Activated CD4-positive, alpha-beta T cell treated with anti-CD3 and anti-CD28 coated beads, Interleukin-2, amount 10 ng/mL, durations not matched to agents 24 days and 14 days (primary cell): Measurements from ENCODE around the gene GPATCH2. TPM values are rescaled to one million over a fixed set of nuclear protein-coding genes. Genes with fewer than 3 reads are reported as not detected.
"Not testable (repeated sequence)": the region's sequence is repeated elsewhere in the genome, so short reads cannot be mapped to it uniquely, and the experiment has no call there.

ENCODE experiments used
- DNase-seq: peaks from one replicate; pipeline ENCODE4 v3.0.0; 2022
- H3K27ac Mint-ChIP-seq: one replicate; pipeline ENCODE4 v1.8.0; 2022; ENCODE audit warnings: mild to moderate bottlenecking, mixed read lengths
- H3K27me3 Mint-ChIP-seq: one replicate; pipeline ENCODE4 v1.8.0; 2022; ENCODE audit warnings: mixed read lengths
- H3K36me3 Mint-ChIP-seq: one replicate; pipeline ENCODE4 v1.8.0; 2022; ENCODE audit warnings: low read depth, mild to moderate bottlenecking, mixed read lengths
- H3K4me1 Mint-ChIP-seq: one replicate; pipeline ENCODE4 v1.8.0; 2021; ENCODE audit warnings: mixed read lengths
- H3K4me3 Mint-ChIP-seq: one replicate; pipeline ENCODE4 v1.8.0; 2022; ENCODE audit warnings: mild to moderate bottlenecking, moderate library complexity, mixed read lengths
- H3K9me3 Mint-ChIP-seq: one replicate; pipeline ENCODE4 v1.8.0; 2021; ENCODE audit warnings: mixed read lengths
- intact Hi-C: fragments of 100-400 bp; cut with micrococcal nuclease; formaldehyde crosslinking; loops from one replicate; pipeline ENCODE4 v1.15.1; 2023
- total RNA-seq: library from RNA; stranded (reverse); gene quantifications from 2 replicates; pipeline ENCODE4 v1.2.3, GENCODE V29; 2022

GPATCH2 gene
- total RNA-seq, 1 donor from 2014 or later = 12.1 TPM

- no peak overlapping the region for H3K27ac Mint-ChIP-seq
- no peak for DNase-seq
- H3K4me3 Mint-ChIP-seq = no peak overlapping the region
- no peaks in the 10 kb centered on the region for H3K9me3 Mint-ChIP-seq
- H3K27me3 Mint-ChIP-seq = no peaks in the 10 kb centered on the region
- intact Hi-C loops = loop anchor here (5.0 kb wide), 1 partner anchor 316 kb away; no protein-coding TSS in a partner anchor
- H3K36me3 Mint-ChIP-seq = no peaks in the 10 kb centered on the region
- no peaks in the 10 kb centered on the region for H3K4me1 Mint-ChIP-seq
Observed at GRCh38 chr1:217431395-217431794, 199.5 kb downstream of the GPATCH2 start.

GRCh38 chr1:217425422-217425821 is 205.5 kb downstream of the GPATCH2 start:
- no peak overlapping the region for H3K4me3 Mint-ChIP-seq
- intact Hi-C loops = no loop called here
- H3K27ac Mint-ChIP-seq = no peak overlapping the region
- no peaks in the 10 kb centered on the region for H3K9me3 Mint-ChIP-seq
- no peaks in the 10 kb centered on the region for H3K4me1 Mint-ChIP-seq
- H3K27me3 Mint-ChIP-seq = peaks cover 1% of the 10 kb centered on the region
- no peak for DNase-seq
- no peaks in the 10 kb centered on the region for H3K36me3 Mint-ChIP-seq

GRCh38 chr1:217419194-217419551 is 211.7 kb downstream of the GPATCH2 start:
- intact Hi-C loops = no loop called here
- no peak overlapping the region for H3K4me3 Mint-ChIP-seq
- H3K9me3 Mint-ChIP-seq = no peaks in the 10 kb centered on the region
- H3K27me3 Mint-ChIP-seq = peaks cover 1% of the 10 kb centered on the region
- no peak overlapping the region for H3K27ac Mint-ChIP-seq
- H3K36me3 Mint-ChIP-seq = no peaks in the 10 kb centered on the region
- DNase-seq = peak; percentile 8
- H3K4me1 Mint-ChIP-seq = no peaks in the 10 kb centered on the region

GRCh38 chr1:217418269-217419193 is 212.4 kb downstream of the GPATCH2 start:
- Mint-ChIP-seq H3K4me3 (no peak overlapping the region), H3K36me3 (no peaks in the 10 kb centered on the region), H3K27me3 (peaks cover 1% of the 10 kb centered on the region), H3K27ac (no peak overlapping the region), H3K4me1 (no peaks in the 10 kb centered on the region), H3K9me3 (no peaks in the 10 kb centered on the region)
- peak; percentile 3 for DNase-seq
- intact Hi-C loops = no loop called here

GRCh38 chr1:217417363-217417762 is 213.5 kb downstream of the GPATCH2 start:
- H3K27ac Mint-ChIP-seq = no peak overlapping the region
- intact Hi-C loops = no loop called here
- no peak overlapping the region for H3K4me3 Mint-ChIP-seq
- H3K9me3 Mint-ChIP-seq = no peaks in the 10 kb centered on the region
- H3K4me1 Mint-ChIP-seq = no peaks in the 10 kb centered on the region
- H3K27me3 Mint-ChIP-seq = peaks cover 1% of the 10 kb centered on the region
- no peaks in the 10 kb centered on the region for H3K36me3 Mint-ChIP-seq
- DNase-seq = no peak

- Mint-ChIP-seq H3K4me1 (no peaks in the 10 kb centered on the region), H3K27me3 (no peaks in the 10 kb centered on the region), H3K9me3 (no peaks in the 10 kb centered on the region), H3K4me3 (no peak overlapping the region), H3K27ac (no peak overlapping the region), H3K36me3 (no peaks in the 10 kb centered on the region)
- intact Hi-C loops = no loop called here
- no peak for DNase-seq
Observed at GRCh38 chr1:217407534-217408001, 223.3 kb downstream of the GPATCH2 start.

GRCh38 chr1:217403026-217403720 is 227.7 kb downstream of the GPATCH2 start:
- Mint-ChIP-seq H3K4me3 (no peak overlapping the region), H3K4me1 (no peaks in the 10 kb centered on the region), H3K27me3 (no peaks in the 10 kb centered on the region), H3K36me3 (no peaks in the 10 kb centered on the region), H3K27ac (no peak overlapping the region), H3K9me3 (peaks cover 4% of the 10 kb centered on the region)
- intact Hi-C loops = no loop called here
- no peak for DNase-seq

GRCh38 chr1:217402301-217402700 is 228.6 kb downstream of the GPATCH2 start:
- Mint-ChIP-seq H3K4me3 (no peak overlapping the region), H3K36me3 (no peaks in the 10 kb centered on the region), H3K4me1 (no peaks in the 10 kb centered on the region), H3K9me3 (peaks cover 4% of the 10 kb centered on the region), H3K27me3 (no peaks in the 10 kb centered on the region), H3K27ac (no peak overlapping the region)
- DNase-seq = no peak
- intact Hi-C loops = no loop called here

GRCh38 chr1:217393896-217394295 is 237.0 kb downstream of the GPATCH2 start:
- Mint-ChIP-seq H3K4me1 (no peaks in the 10 kb centered on the region), H3K36me3 (no peaks in the 10 kb centered on the region)

GRCh38 chr1:217392441-217392840 is 238.4 kb downstream of the GPATCH2 start:
- intact Hi-C loops = no loop called here
- no peaks in the 10 kb centered on the region for H3K9me3 Mint-ChIP-seq
- no peaks in the 10 kb centered on the region for H3K4me1 Mint-ChIP-seq
- H3K27ac Mint-ChIP-seq = no peak overlapping the region
- no peaks in the 10 kb centered on the region for H3K36me3 Mint-ChIP-seq
- no peak overlapping the region for H3K4me3 Mint-ChIP-seq
- DNase-seq = peak; percentile 6
- no peaks in the 10 kb centered on the region for H3K27me3 Mint-ChIP-seq

More at GRCh38 chr1:217393896-217394295, 237.0 kb downstream of the GPATCH2 start:
- H3K27me3 Mint-ChIP-seq = no peaks in the 10 kb centered on the region
- peak; percentile 30 for DNase-seq
- intact Hi-C loops = no loop called here
- H3K4me3 Mint-ChIP-seq = no peak overlapping the region
- H3K9me3 Mint-ChIP-seq = no peaks in the 10 kb centered on the region
- H3K27ac Mint-ChIP-seq = no peak overlapping the region

GRCh38 chr1:217389895-217390294 is 241.0 kb downstream of the GPATCH2 start:
- H3K36me3 Mint-ChIP-seq = no peaks in the 10 kb centered on the region
- H3K9me3 Mint-ChIP-seq = no peaks in the 10 kb centered on the region
- intact Hi-C loops = no loop called here
- DNase-seq = no peak
- H3K27me3 Mint-ChIP-seq = no peaks in the 10 kb centered on the region
- no peak overlapping the region for H3K27ac Mint-ChIP-seq
- H3K4me3 Mint-ChIP-seq = no peak overlapping the region
- H3K4me1 Mint-ChIP-seq = no peaks in the 10 kb centered on the region

GRCh38 chr1:217388522-217389065 is 242.3 kb downstream of the GPATCH2 start:
- no peak for DNase-seq
- Mint-ChIP-seq H3K27ac (no peak overlapping the region), H3K4me1 (no peaks in the 10 kb centered on the region), H3K4me3 (no peak overlapping the region), H3K9me3 (no peaks in the 10 kb centered on the region), H3K27me3 (no peaks in the 10 kb centered on the region), H3K36me3 (no peaks in the 10 kb centered on the region)
- intact Hi-C loops = no loop called here

- peaks cover 10% of the 10 kb centered on the region for H3K9me3 Mint-ChIP-seq
- H3K27me3 Mint-ChIP-seq, H3K4me3 Mint-ChIP-seq, DNase-seq, H3K36me3 Mint-ChIP-seq, H3K27ac Mint-ChIP-seq, H3K4me1 Mint-ChIP-seq, intact Hi-C loops: not testable (repeated sequence)
Observed at GRCh38 chr1:217381773-217382172, 249.1 kb downstream of the GPATCH2 start.

GRCh38 chr1:217379804-217380203 is 251.1 kb downstream of the GPATCH2 start:
- H3K27me3 Mint-ChIP-seq, H3K36me3 Mint-ChIP-seq, H3K27ac Mint-ChIP-seq, DNase-seq, H3K4me3 Mint-ChIP-seq, H3K4me1 Mint-ChIP-seq, intact Hi-C loops: not testable (repeated sequence)
- peaks cover 14% of the 10 kb centered on the region for H3K9me3 Mint-ChIP-seq
